ENCODE data around the gene SIRPA. TPM values are rescaled to one million over a fixed set of nuclear protein-coding genes. Genes with fewer than 3 reads are reported as not detected.

The SIRPA gene
- total and polyA plus RNA-seq, 4 donors = 16.6 to 123 (median 52.6) TPM

- Histone ChIP-seq H3K4me3 (no peak overlapping the region), H3K9me3 (ENCODE audit: control insufficient read depth in 4 of 4, insufficient read depth in 3 of 4, low read length in 3 of 4) (peaks cover 0 to 3% (median 0%) of the 10 kb centered on the region in 4 donors), H3K27ac (ENCODE audit: low read depth in 1 of 2, low read length in 1 of 2) (no peak overlapping the region), H3K36me3 (ENCODE audit: control insufficient read depth in 4 of 4, insufficient read depth in 4 of 4, low read length in 4 of 4) (no peaks in the 10 kb centered on the region), H3K4me1 (ENCODE audit: control insufficient read depth in 5 of 5, insufficient read depth in 5 of 5, low read length in 5 of 5) (no peaks in the 10 kb centered on the region), H3K9ac (ENCODE audit: insufficient read depth in 1 of 2, low read length in 2 of 2) (no peak overlapping the region), H3K27me3 (ENCODE audit: control insufficient read depth in 3 of 3, insufficient read depth in 3 of 3, low read length in 2 of 3) (peaks cover 0 to 2% (median 0%) of the 10 kb centered on the region in 3 donors)
- DNase-seq = no peak
- TF ChIP-seq CTCF (IDR thresholded peaks at IDR 0.05; ENCODE audit: control extremely low read depth, extremely low read depth) = no peak
- no peak for ATAC-seq (ENCODE audit: insufficient read depth, low FRiP score)
- WGBS, 2 donors = 86 to 87% methylated on average over 1 of the region's 1 CpG
These were observed 38.8 kb upstream of the SIRPA start for GRCh38 chr20:1856424-1856823.

GRCh38 chr20:1857466-1857865 is 37.7 kb upstream of the SIRPA start:
- Histone ChIP-seq H3K9ac (ENCODE audit: insufficient read depth in 1 of 2, low read length in 2 of 2) (no peak overlapping the region), H3K4me3 (no peak overlapping the region), H3K27ac (ENCODE audit: low read depth in 1 of 2, low read length in 1 of 2) (no peak overlapping the region), H3K9me3 (ENCODE audit: control insufficient read depth in 4 of 4, insufficient read depth in 3 of 4, low read length in 3 of 4) (peaks cover 0 to 3% (median 0%) of the 10 kb centered on the region in 4 donors), H3K4me1 (ENCODE audit: control insufficient read depth in 5 of 5, insufficient read depth in 5 of 5, low read length in 5 of 5) (no peaks in the 10 kb centered on the region), H3K36me3 (ENCODE audit: control insufficient read depth in 4 of 4, insufficient read depth in 4 of 4, low read length in 4 of 4) (no peaks in the 10 kb centered on the region), H3K27me3 (ENCODE audit: control insufficient read depth in 3 of 3, insufficient read depth in 3 of 3, low read length in 2 of 3) (peaks cover 0 to 4% (median 0%) of the 10 kb centered on the region in 3 donors)
- no peak for ATAC-seq (ENCODE audit: insufficient read depth, low FRiP score)
- TF ChIP-seq CTCF (IDR thresholded peaks at IDR 0.05; ENCODE audit: control extremely low read depth, extremely low read depth) = no peak
- DNase-seq = no peak
- 27 to 49% methylated on average over 4 of the region's 4 CpGs for WGBS, 2 donors

- 44 to 71% methylated on average over 5 of the region's 5 CpGs for WGBS, 2 donors
- Histone ChIP-seq H3K4me3 (no peak overlapping the region), H3K4me1 (ENCODE audit: control insufficient read depth in 5 of 5, insufficient read depth in 5 of 5, low read length in 5 of 5) (no peaks in the 10 kb centered on the region), H3K9me3 (ENCODE audit: control insufficient read depth in 4 of 4, insufficient read depth in 3 of 4, low read length in 3 of 4) (no peaks in the 10 kb centered on the region), H3K27ac (ENCODE audit: low read depth in 1 of 2, low read length in 1 of 2) (no peak overlapping the region), H3K9ac (ENCODE audit: insufficient read depth in 1 of 2, low read length in 2 of 2) (no peak overlapping the region), H3K27me3 (ENCODE audit: control insufficient read depth in 3 of 3, insufficient read depth in 3 of 3, low read length in 2 of 3) (peaks cover 0 to 14% (median 0%) of the 10 kb centered on the region in 3 donors), H3K36me3 (ENCODE audit: control insufficient read depth in 4 of 4, insufficient read depth in 4 of 4, low read length in 4 of 4) (no peaks in the 10 kb centered on the region)
- ATAC-seq (ENCODE audit: insufficient read depth, low FRiP score) = no peak
- no peak for DNase-seq
- TF ChIP-seq CTCF (IDR thresholded peaks at IDR 0.05; ENCODE audit: control extremely low read depth, extremely low read depth) = no peak
These were observed 36.3 kb upstream of the SIRPA start for GRCh38 chr20:1858871-1859270.

- H3K4me3 ChIP-seq = no peak overlapping the region
- no peaks in the 10 kb centered on the region for H3K4me1 ChIP-seq (ENCODE audit: control insufficient read depth in 5 of 5, insufficient read depth in 5 of 5, low read length in 5 of 5)
- 79 to 87% methylated on average over 4 of the region's 4 CpGs for WGBS, 2 donors
- no peak overlapping the region for H3K9ac ChIP-seq (ENCODE audit: insufficient read depth in 1 of 2, low read length in 2 of 2)
- no peak overlapping the region for H3K27ac ChIP-seq (ENCODE audit: low read depth in 1 of 2, low read length in 1 of 2)
- ATAC-seq (ENCODE audit: insufficient read depth, low FRiP score) = no peak
- TF ChIP-seq CTCF (IDR thresholded peaks at IDR 0.05; ENCODE audit: control extremely low read depth, extremely low read depth) = no peak
- peaks cover 0 to 13% (median 0%) of the 10 kb centered on the region in 3 donors for H3K27me3 ChIP-seq (ENCODE audit: control insufficient read depth in 3 of 3, insufficient read depth in 3 of 3, low read length in 2 of 3)
- DNase-seq = no peak
- no peaks in the 10 kb centered on the region for H3K36me3 ChIP-seq (ENCODE audit: control insufficient read depth in 4 of 4, insufficient read depth in 4 of 4, low read length in 4 of 4)
- peaks cover 0 to 2% (median 0%) of the 10 kb centered on the region in 4 donors for H3K9me3 ChIP-seq (ENCODE audit: control insufficient read depth in 4 of 4, insufficient read depth in 3 of 4, low read length in 3 of 4)
These were observed 34.8 kb upstream of the SIRPA start for GRCh38 chr20:1860446-1860845.

Data from lung (tissue), 12 donors.